ENCODE measurements around the gene GPRIN1.

Gene GPRIN1

GRCh38 chr5:176581361-176581760, 28.6 kb downstream of the GPRIN1 start:
- DNase-seq (ENCODE audit: low spot score) = no peak
- Histone ChIP-seq H3K27me3 (ENCODE audit: insufficient read depth, poor library complexity, severe bottlenecking) (no peaks in the 10 kb centered on the region), H3K36me3 (ENCODE audit: low read depth) (no peaks in the 10 kb centered on the region), H3K4me3 (ENCODE audit: severe bottlenecking) (no peak overlapping the region), H3K4me1 (ENCODE audit: insufficient read depth, poor library complexity, severe bottlenecking) (no peaks in the 10 kb centered on the region), H3K27ac (ENCODE audit: poor library complexity, severe bottlenecking) (no peak overlapping the region), H3K9me3 (ENCODE audit: severe bottlenecking) (peaks cover 7% of the 10 kb centered on the region)
- no peak for TF ChIP-seq CTCF (IDR thresholded peaks at IDR 0.05; ENCODE audit: poor library complexity, severe bottlenecking)
- no peak for ATAC-seq (ENCODE audit: low read depth)

- Histone ChIP-seq H3K27ac (ENCODE audit: poor library complexity, severe bottlenecking) (no peak overlapping the region), H3K9me3 (ENCODE audit: severe bottlenecking) (no peaks in the 10 kb centered on the region)
- TF ChIP-seq CTCF (IDR thresholded peaks at IDR 0.05; ENCODE audit: poor library complexity, severe bottlenecking) = no peak
Measured at GRCh38 chr5:176579323-176579722, 30.6 kb downstream of the GPRIN1 start.

GRCh38 chr5:176578391-176578808, 31.6 kb downstream of the GPRIN1 start:
- Histone ChIP-seq H3K9me3 (ENCODE audit: severe bottlenecking) (no peaks in the 10 kb centered on the region), H3K4me1 (ENCODE audit: insufficient read depth, poor library complexity, severe bottlenecking) (no peaks in the 10 kb centered on the region), H3K36me3 (ENCODE audit: low read depth) (no peaks in the 10 kb centered on the region), H3K27me3 (ENCODE audit: insufficient read depth, poor library complexity, severe bottlenecking) (no peaks in the 10 kb centered on the region), H3K4me3 (ENCODE audit: severe bottlenecking) (no peak overlapping the region), H3K27ac (ENCODE audit: poor library complexity, severe bottlenecking) (no peak overlapping the region)
- peak; percentile 92 for DNase-seq (ENCODE audit: low spot score)
- TF ChIP-seq CTCF (IDR thresholded peaks at IDR 0.05; ENCODE audit: poor library complexity, severe bottlenecking) = peak; percentile 92
- ATAC-seq (ENCODE audit: low read depth) = peak; percentile 94

More at GRCh38 chr5:176579323-176579722, 30.6 kb downstream of the GPRIN1 start:
- no peak for DNase-seq (ENCODE audit: low spot score)
- H3K4me3 ChIP-seq (ENCODE audit: severe bottlenecking) = no peak overlapping the region
- no peaks in the 10 kb centered on the region for H3K4me1 ChIP-seq (ENCODE audit: insufficient read depth, poor library complexity, severe bottlenecking)
- no peak for ATAC-seq (ENCODE audit: low read depth)
- no peaks in the 10 kb centered on the region for H3K36me3 ChIP-seq (ENCODE audit: low read depth)
- H3K27me3 ChIP-seq (ENCODE audit: insufficient read depth, poor library complexity, severe bottlenecking) = no peaks in the 10 kb centered on the region

- no peak overlapping the region for H3K4me3 ChIP-seq (ENCODE audit: severe bottlenecking)
- no peak for TF ChIP-seq CTCF (IDR thresholded peaks at IDR 0.05; ENCODE audit: poor library complexity, severe bottlenecking)
- H3K27ac ChIP-seq (ENCODE audit: poor library complexity, severe bottlenecking) = no peak overlapping the region
- no peaks in the 10 kb centered on the region for H3K27me3 ChIP-seq (ENCODE audit: insufficient read depth, poor library complexity, severe bottlenecking)
- H3K36me3 ChIP-seq (ENCODE audit: low read depth) = no peaks in the 10 kb centered on the region
- ATAC-seq (ENCODE audit: low read depth) = no peak
- H3K4me1 ChIP-seq (ENCODE audit: insufficient read depth, poor library complexity, severe bottlenecking) = no peaks in the 10 kb centered on the region
- no peaks in the 10 kb centered on the region for H3K9me3 ChIP-seq (ENCODE audit: severe bottlenecking)
- DNase-seq (ENCODE audit: low spot score) = no peak
Measured at GRCh38 chr5:176577312-176578176, 32.4 kb downstream of the GPRIN1 start.

Data from RWPE2 (cell line).